PC-3 (cell line): ENCODE results near the gene KLHL30. TPM values are rescaled to one million over a fixed set of nuclear protein-coding genes. Genes with fewer than 3 reads are reported as not detected.

Experiments used
- ATAC-seq: fragments of 200-7000 bp; cut with Tn5 transposase; 2 replicates; pipeline ENCODE4 v1.9.1; 2020; ENCODE audit warnings: mild to moderate bottlenecking, moderate library complexity
- BruUV-seq: library from RNA; stranded (reverse); fragments of 400-500 nt; replicated peaks from 2 replicates; lab custom pipeline; 2021; lab: Mats Ljungman, UMichigan
- CTCF ChIA-PET: fragments of 300-600 bp; sonication (Branson Sonifier 250); formaldehyde crosslinking; loops from one replicate; lab custom pipeline; 2022; ENCODE audit warnings: antibody characterized with exemption; lab: Charles Lee
- POLR2A ChIA-PET: fragments of 300-600 bp; sonication (Branson Sonifier 250); formaldehyde crosslinking; loops from one replicate; lab custom pipeline; 2022; ENCODE audit warnings: antibody characterized with exemption; ENCODE audit not compliant: unreplicated experiment; lab: Charles Lee
- DNase-seq: peaks from one replicate; pipeline ENCODE4 v3.0.0-alpha.2; 2015
- H2AFZ ChIP-seq: fragments of 300-600 bp; sonication (generic); 2 replicates; pipeline ENCODE4 v1.6.0; 2016; ENCODE audit warnings: antibody characterized with exemption, low read length
- H3F3A ChIP-seq: fragments of 300-600 bp; sonication (generic); one replicate; pipeline ENCODE4 v1.6.0; 2017; ENCODE audit warnings: antibody characterized with exemption, low read length, control low read depth, mild to moderate bottlenecking; ENCODE audit not compliant: unreplicated experiment
- H3K27ac ChIP-seq: fragments of 300-600 bp; sonication (generic); 2 replicates; pipeline ENCODE4 v1.5.1; 2016; ENCODE audit warnings: mild to moderate bottlenecking, low read length
- H3K27me3 ChIP-seq: fragments of 300-600 bp; sonication (generic); 2 replicates; pipeline ENCODE4 v1.6.1; 2016; ENCODE audit warnings: low read length, mixed read lengths
- H3K36me3 ChIP-seq: fragments of 300-600 bp; sonication (generic); 2 replicates; pipeline ENCODE4 v1.6.1; 2016; ENCODE audit warnings: low read depth, mixed run types, low read length, mixed read lengths
- H3K4me1 ChIP-seq: fragments of 300-600 bp; sonication (generic); 2 replicates; pipeline ENCODE4 v1.5.1; 2016; ENCODE audit warnings: low read length; ENCODE audit not compliant: insufficient read depth
- H3K4me2 ChIP-seq: fragments of 300-600 bp; sonication (generic); 2 replicates; pipeline ENCODE4 v1.6.0; 2016; ENCODE audit warnings: low read length
- H3K4me3 ChIP-seq: fragments of 300-600 bp; sonication (generic); 2 replicates; pipeline ENCODE4 v1.5.1; 2016; ENCODE audit warnings: mild to moderate bottlenecking, low read length, mixed read lengths
- H3K79me2 ChIP-seq: fragments of 300-600 bp; sonication (generic); 2 replicates; pipeline ENCODE4 v1.6.1; 2017; ENCODE audit warnings: low read length, mixed read lengths
- H3K9ac ChIP-seq: fragments of 300-600 bp; sonication (generic); 2 replicates; pipeline ENCODE4 v1.6.0; 2016; ENCODE audit warnings: mild to moderate bottlenecking, low read length
- H3K9me2 ChIP-seq: fragments of 300-600 bp; sonication (generic); replicated peaks from 2 replicates; pipeline ENCODE4 v1.6.1; 2016; ENCODE audit warnings: mixed run types, low read length, mixed read lengths
- H3K9me3 ChIP-seq: fragments of 300-600 bp; sonication (generic); 2 replicates; pipeline ENCODE4 v1.6.1; 2016; ENCODE audit warnings: low read length, mixed read lengths
- H4K20me1 ChIP-seq: fragments of 300-600 bp; sonication (generic); 2 replicates; pipeline ENCODE4 v1.6.1; 2016; ENCODE audit warnings: low read length, mixed read lengths
- EZH2 ChIP-seq: fragments of 300-600 bp; sonication (generic); IDR thresholded peaks from one replicate; pipeline ENCODE4 v1.6.1; 2017; ENCODE audit warnings: antibody characterized with exemption, mild to moderate bottlenecking, low read length; ENCODE audit not compliant: unreplicated experiment
- EZH2phosphoT487 ChIP-seq: fragments of 300-600 bp; sonication (generic); IDR thresholded peaks from 2 replicates; pipeline ENCODE4 v1.6.1; 2018; ENCODE audit warnings: mild to moderate bottlenecking, antibody characterized with exemption, low read length, borderline replicate concordance
- intact Hi-C: fragments of 100-400 bp; cut with micrococcal nuclease; formaldehyde crosslinking; loops from 2 replicates; pipeline ENCODE4 v1.9.0; 2023
- total RNA-seq: library from RNA; depleted of rRNA; stranded (reverse); fragments of >200 nt; gene quantifications from 2 replicates; pipeline ENCODE4 v1.2.3, GENCODE V29; 2014
- TF ChIP-seq, protein P1 (sequence below): fragments of 300-600 bp; sonication (generic); conservative IDR thresholded peaks from 2 replicates; pipeline ENCODE4 v1.5.1; 2017; ENCODE audit warnings: antibody characterized with exemption, low read depth, mild to moderate bottlenecking, low read length

KLHL30 gene
- total RNA-seq, 1 experiment from 2014 or later: not detected

DNA sequence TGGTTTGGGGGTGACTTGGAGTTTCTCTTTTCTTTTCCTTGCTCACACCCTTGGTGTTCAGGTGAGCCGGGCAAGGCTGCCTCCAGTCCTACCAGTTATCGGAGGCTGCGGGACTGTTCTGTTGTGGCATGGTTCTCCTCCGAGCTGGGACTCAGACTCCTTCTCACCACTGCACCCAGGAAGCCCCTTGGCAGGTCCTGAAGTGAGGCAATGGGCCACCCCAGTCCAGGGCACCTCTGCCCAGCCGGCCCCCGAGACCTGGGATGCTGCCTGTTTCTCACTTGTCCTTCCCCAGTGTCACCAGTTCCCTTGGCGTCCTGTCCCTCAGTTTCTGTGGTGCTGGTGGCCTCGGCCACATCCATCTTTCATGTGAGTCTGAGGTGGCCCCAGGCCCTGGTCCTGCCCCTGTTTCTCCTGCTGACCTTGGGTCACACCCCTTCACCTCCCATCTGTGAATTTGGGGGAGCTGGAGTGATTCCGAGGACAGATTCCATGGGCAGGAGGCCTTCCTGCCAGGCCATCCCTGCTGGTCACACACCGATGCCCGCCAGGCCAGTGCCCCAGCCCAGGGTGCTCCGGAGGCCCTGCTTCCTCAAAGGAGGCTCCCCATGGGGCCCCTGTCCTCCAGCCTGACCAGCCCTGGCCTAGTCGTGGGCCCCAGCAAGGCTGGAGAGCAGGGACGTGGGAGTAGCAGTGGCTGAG, 6.6 kb upstream of the KLHL30 start:
- Histone ChIP-seq H3K9ac (no peak overlapping the region), H3K4me2 (no peak overlapping the region), H3F3A (no peaks in the 10 kb centered on the region), H3K9me2 (no peaks in the 10 kb centered on the region), H3K4me1 (no peaks in the 10 kb centered on the region), H3K4me3 (no peak overlapping the region), H3K79me2 (no peaks in the 10 kb centered on the region), H2AFZ (no peak overlapping the region), H3K27me3 (no peaks in the 10 kb centered on the region), H3K27ac (no peak overlapping the region), H4K20me1 (no peaks in the 10 kb centered on the region), H3K36me3 (no peaks in the 10 kb centered on the region), H3K9me3 (no peaks in the 10 kb centered on the region)
- no TSS peak for BruUV-seq
- ATAC-seq (no peak), DNase-seq (no peak)
- CTCF ChIA-PET: no interaction called here
- POLR2A ChIA-PET: no interaction called here
- no peak for TF ChIP-seq EZH2phosphoT487
- TF ChIP-seq, protein P1, sequence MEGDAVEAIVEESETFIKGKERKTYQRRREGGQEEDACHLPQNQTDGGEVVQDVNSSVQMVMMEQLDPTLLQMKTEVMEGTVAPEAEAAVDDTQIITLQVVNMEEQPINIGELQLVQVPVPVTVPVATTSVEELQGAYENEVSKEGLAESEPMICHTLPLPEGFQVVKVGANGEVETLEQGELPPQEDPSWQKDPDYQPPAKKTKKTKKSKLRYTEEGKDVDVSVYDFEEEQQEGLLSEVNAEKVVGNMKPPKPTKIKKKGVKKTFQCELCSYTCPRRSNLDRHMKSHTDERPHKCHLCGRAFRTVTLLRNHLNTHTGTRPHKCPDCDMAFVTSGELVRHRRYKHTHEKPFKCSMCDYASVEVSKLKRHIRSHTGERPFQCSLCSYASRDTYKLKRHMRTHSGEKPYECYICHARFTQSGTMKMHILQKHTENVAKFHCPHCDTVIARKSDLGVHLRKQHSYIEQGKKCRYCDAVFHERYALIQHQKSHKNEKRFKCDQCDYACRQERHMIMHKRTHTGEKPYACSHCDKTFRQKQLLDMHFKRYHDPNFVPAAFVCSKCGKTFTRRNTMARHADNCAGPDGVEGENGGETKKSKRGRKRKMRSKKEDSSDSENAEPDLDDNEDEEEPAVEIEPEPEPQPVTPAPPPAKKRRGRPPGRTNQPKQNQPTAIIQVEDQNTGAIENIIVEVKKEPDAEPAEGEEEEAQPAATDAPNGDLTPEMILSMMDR: no peak
- no peak for TF ChIP-seq EZH2
- intact Hi-C loops: no loop called here

DNA sequence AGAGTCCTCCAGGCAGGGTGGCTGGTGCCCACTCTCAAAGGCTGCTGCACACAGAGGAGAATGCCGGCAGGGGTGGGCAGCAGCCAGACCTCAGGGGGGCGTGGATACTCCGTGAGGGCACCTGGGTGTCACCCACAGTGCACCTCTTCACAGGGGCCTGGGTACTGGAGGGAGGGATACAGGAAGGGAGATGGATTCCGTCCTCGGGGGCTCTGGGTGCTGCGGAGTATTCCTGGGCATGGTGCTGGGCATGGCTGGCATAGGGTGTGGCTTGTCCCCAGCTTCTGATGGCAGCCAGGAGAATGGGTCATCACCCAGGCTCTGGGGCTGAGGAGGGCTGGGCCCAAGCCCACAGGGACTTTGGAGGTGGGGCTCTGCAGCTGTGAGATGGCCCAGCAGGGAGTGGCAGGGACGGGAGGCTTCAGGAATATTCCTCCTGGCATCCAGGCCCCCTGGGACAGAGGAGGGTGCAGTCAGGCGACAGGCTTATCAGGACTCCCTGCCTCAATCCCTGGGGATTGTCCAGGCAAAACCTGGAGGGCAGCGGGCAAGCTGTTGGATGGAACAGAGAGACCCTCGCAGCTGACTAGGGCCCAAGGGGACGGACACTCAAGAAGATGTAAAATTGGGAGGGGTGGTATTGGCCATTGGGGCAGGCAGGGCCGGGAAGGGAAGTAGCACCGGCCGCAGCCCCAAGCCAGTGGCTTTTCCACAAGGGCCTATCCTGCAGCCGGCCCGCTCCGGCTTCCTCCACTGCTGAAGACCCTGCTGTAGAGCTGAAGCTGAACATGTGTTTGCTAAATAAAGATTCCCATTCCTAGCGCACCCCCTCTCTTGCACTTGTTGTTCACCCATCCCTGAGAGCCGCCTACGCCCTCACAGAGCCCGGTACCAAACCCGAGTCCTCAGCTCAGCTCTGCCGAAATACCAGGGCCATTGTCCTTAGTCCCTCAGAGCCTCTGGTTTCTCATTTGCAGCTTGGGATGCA, 5.7 kb upstream of the KLHL30 start:
- H3K4me1 ChIP-seq: no peaks in the 10 kb centered on the region
- no peak overlapping the region for H3K9ac ChIP-seq
- no peaks in the 10 kb centered on the region for H3K79me2 ChIP-seq
- H2AFZ ChIP-seq: no peak overlapping the region
- H3K27me3 ChIP-seq: no peaks in the 10 kb centered on the region
- no peak overlapping the region for H3K27ac ChIP-seq
- H3K4me3 ChIP-seq: no peak overlapping the region
- no peaks in the 10 kb centered on the region for H3K9me3 ChIP-seq
- H3K9me2 ChIP-seq: no peaks in the 10 kb centered on the region
- no peak overlapping the region for H3K4me2 ChIP-seq
- BruUV-seq: no TSS peak
- no peaks in the 10 kb centered on the region for H4K20me1 ChIP-seq
- no peaks in the 10 kb centered on the region for H3K36me3 ChIP-seq
- H3F3A ChIP-seq: no peaks in the 10 kb centered on the region
- DNase-seq (no peak), ATAC-seq (no peak)
- ChIA-PET POLR2A (no interaction called here), CTCF (no interaction called here)
- intact Hi-C loops: no loop called here
- TF ChIP-seq EZH2 (no peak), EZH2phosphoT487 (no peak)
- TF ChIP-seq, protein P1: no peak
